Spleen (tissue), 7 donors: ENCODE results near the gene ING4.

Experiments used
- CTCF ChIP-seq, 11 experiments: fragments of 200-600 bp in 7 of 11; fragments of 450-650 bp in 4 of 11; sonication (generic) in 4 of 11; IDR thresholded peaks in 8 of 11; conservative IDR thresholded peaks in 3 of 11; 1 replicate in 7 of 11; 2 replicates in 4 of 11; pipeline versions ENCODE4 v1.4.0 to v1.8.0; 2016 to 2021; ENCODE audit warnings: antibody characterized with exemption in 11 of 11, inconsistent platforms in 4 of 11, mild to moderate bottlenecking in 1 of 11
- POLR2A ChIP-seq, 3 donors: fragments of 450-650 bp; IDR thresholded peaks; one replicate each; pipeline ENCODE4 v1.5.1; 2017; ENCODE audit warnings: antibody characterized with exemption in 3 of 3, mild to moderate bottlenecking in 1 of 3
- POLR2AphosphoS5 ChIP-seq, 3 donors: sonication (generic); formaldehyde crosslinking; IDR thresholded peaks; one replicate each; pipeline ENCODE4 v1.5.1; 2017; ENCODE audit warnings: antibody characterized with exemption in 3 of 3
- donor health status: DM: no; HTN: no; CAD: no; lungs with moderate emphysema.
- donor health status: DM: no; HTN: no; CAD: no.
- donor health status: DM: no; HTN: no; CAD: no.

- TF ChIP-seq CTCF (IDR thresholded peaks at IDR 0.05 in 8 of 11, conservative IDR thresholded peaks at IDR 0.05 in 3 of 11): no peak
- no peak for TF ChIP-seq POLR2AphosphoS5 (IDR thresholded peaks at IDR 0.05)
- TF ChIP-seq POLR2A (IDR thresholded peaks at IDR 0.05): no peak
These were observed 40.7 kb upstream of the ING4 start for GRCh38 chr12:6703631-6704030.
